HFFc6 (cell line): ENCODE measurements around the gene B3GNT2. TPM values are rescaled to one million over a fixed set of nuclear protein-coding genes. Genes with fewer than 3 reads are reported as not detected.

Experiments
- DNase-seq: peaks from one replicate; pipeline ENCODE4 v3.0.0-alpha.2; 2018
- H3K27ac Mint-ChIP-seq: 2 replicates; pipeline ENCODE4 v1.8.0; 2020; ENCODE audit warnings: mild to moderate bottlenecking, mixed read lengths
- H3K27me3 Mint-ChIP-seq: 2 replicates; pipeline ENCODE4 v1.8.0; 2021; ENCODE audit warnings: mild to moderate bottlenecking, moderate library complexity, mixed read lengths; ENCODE audit not compliant: insufficient read depth
- H3K36me3 Mint-ChIP-seq: 2 replicates; pipeline ENCODE4 v1.8.0; 2021; ENCODE audit warnings: low read depth, mixed read lengths
- H3K4me1 Mint-ChIP-seq: 2 replicates; pipeline ENCODE4 v1.8.0; 2020; ENCODE audit warnings: low read depth, mixed read lengths
- H3K4me3 Mint-ChIP-seq: 2 replicates; pipeline ENCODE4 v1.8.0; 2020; ENCODE audit warnings: mild to moderate bottlenecking, moderate library complexity, mixed read lengths
- H3K9me3 Mint-ChIP-seq: 2 replicates; pipeline ENCODE4 v1.8.0; 2020; ENCODE audit warnings: mild to moderate bottlenecking, mixed read lengths
- CTCF ChIP-seq: fragments of 200-600 bp; sonication (generic); IDR thresholded peaks from 2 replicates; pipeline ENCODE4 v1.5.0; 2021; ENCODE audit warnings: antibody characterized with exemption, mild to moderate bottlenecking
- total RNA-seq, 6 experiments: library from RNA; stranded (reverse); fragmentation: NEBNext Ultra II Directional; extraction: Animal tissue kit (Norgen Biotek cat#: 25700); gene quantifications; 2 replicates in 1 of 6; 3 replicates in 5 of 6; pipeline ENCODE4 v1.2.3, GENCODE V29; 2021

The B3GNT2 gene
- total RNA-seq, 6 experiments from 2014 or later: 12.5 to 16.7 (median 15.1) TPM

GRCh38 chr2:62203459-62203858 lies 7.5 kb downstream of the B3GNT2 start:
- H3K4me3 Mint-ChIP-seq: no peak overlapping the region
- no peak overlapping the region for H3K27ac Mint-ChIP-seq
- DNase-seq: no peak
- no peaks in the 10 kb centered on the region; the same call in 1 of the 2 replicates for H3K27me3 Mint-ChIP-seq
- H3K4me1 Mint-ChIP-seq: peaks cover 39% of the 10 kb centered on the region
- no peaks in the 10 kb centered on the region for H3K9me3 Mint-ChIP-seq
- H3K36me3 Mint-ChIP-seq: no peaks in the 10 kb centered on the region
- TF ChIP-seq CTCF: no peak

- Mint-ChIP-seq H3K9me3 (no peaks in the 10 kb centered on the region), H3K27me3 (no peaks in the 10 kb centered on the region; the same call in 1 of the 2 replicates), H3K4me3 (no peak overlapping the region), H3K4me1 (peaks cover 25% of the 10 kb centered on the region), H3K36me3 (0 out of 2 replicates have a peak, but pooled peaks cover 1% of the 10 kb centered on the region), H3K27ac (no peak overlapping the region)
- no peak for TF ChIP-seq CTCF
- no peak for DNase-seq
Measured at GRCh38 chr2:62204998-62205496, 9.1 kb downstream of the B3GNT2 start.

GRCh38 chr2:62205554-62205953 lies 9.6 kb downstream of the B3GNT2 start:
- DNase-seq: no peak
- Mint-ChIP-seq H3K27ac (no peak overlapping the region), H3K36me3 (0 out of 2 replicates have a peak, but pooled peaks cover 4% of the 10 kb centered on the region), H3K27me3 (no peaks in the 10 kb centered on the region; the same call in 1 of the 2 replicates), H3K4me1 (peaks cover 20% of the 10 kb centered on the region), H3K9me3 (no peaks in the 10 kb centered on the region), H3K4me3 (no peak overlapping the region)
- TF ChIP-seq CTCF: no peak

GRCh38 chr2:62206024-62206423 lies 10.1 kb downstream of the B3GNT2 start:
- no peak for TF ChIP-seq CTCF

GRCh38 chr2:62207491-62207890 lies 11.6 kb downstream of the B3GNT2 start:
- H3K4me3 Mint-ChIP-seq: no peak overlapping the region

More at GRCh38 chr2:62206024-62206423, 10.1 kb downstream of the B3GNT2 start:
- Mint-ChIP-seq H3K4me1 (peaks cover 15% of the 10 kb centered on the region), H3K4me3 (no peak overlapping the region), H3K27ac (no peak overlapping the region), H3K9me3 (no peaks in the 10 kb centered on the region), H3K27me3 (no peaks in the 10 kb centered on the region; the same call in 1 of the 2 replicates), H3K36me3 (0 out of 2 replicates have a peak, but pooled peaks cover 4% of the 10 kb centered on the region)
- DNase-seq: no peak

More at GRCh38 chr2:62207491-62207890, 11.6 kb downstream of the B3GNT2 start:
- no peaks in the 10 kb centered on the region; the same call in 1 of the 2 replicates for H3K27me3 Mint-ChIP-seq
- H3K9me3 Mint-ChIP-seq: no peaks in the 10 kb centered on the region; the same call in 1 of the 2 replicates
- DNase-seq: no peak
- H3K36me3 Mint-ChIP-seq: peaks cover 14% of the 10 kb centered on the region; the same call in 1 of the 2 replicates
- TF ChIP-seq CTCF: no peak
- H3K4me1 Mint-ChIP-seq: peaks cover under 1% of the 10 kb centered on the region
- H3K27ac Mint-ChIP-seq: no peak overlapping the region
